HL-60 (cell line): Measurements from ENCODE around the gene CDYL.

Source experiments
- CTCF ChIP-seq: IDR thresholded peaks from one replicate; pipeline ENCODE4 v1.5.1; 2011; ENCODE audit warnings: low read length, control low read depth, inconsistent platforms; ENCODE audit not compliant: insufficient read depth
- GABPA ChIP-seq: IDR thresholded peaks from 2 replicates; pipeline ENCODE4 v1.6.1; 2012; ENCODE audit warnings: low read depth
- POLR2AphosphoS5 ChIP-seq: IDR thresholded peaks from 2 replicates; pipeline ENCODE4 v1.6.1; 2012; ENCODE audit warnings: low read depth
- REST ChIP-seq: IDR thresholded peaks from 2 replicates; pipeline ENCODE4 v1.6.1; 2012; ENCODE audit warnings: low read depth; ENCODE audit not compliant: insufficient replicate concordance

- TF ChIP-seq CTCF (no peak), POLR2AphosphoS5 (no peak), GABPA (no peak), REST (no peak)
Observed at GRCh38 chr6:5004373-5005037, 228.3 kb downstream of the CDYL start.
